SU-DHL-6 (cell line): ENCODE results near the gene GNAS.

ENCODE experiments used
- H2AFZ ChIP-seq: fragments of 200-600 bp; sonication (generic); 2 replicates; pipeline ENCODE4 v1.6.1; 2014; ENCODE audit warnings: low read depth, mild to moderate bottlenecking, moderate library complexity, mixed read lengths, antibody characterized with exemption, low read length; ENCODE audit not compliant: severe bottlenecking
- H3F3A ChIP-seq: fragments of 200-600 bp; shearing (Covaris generic); 2 replicates; pipeline ENCODE4 v1.6.0; 2016; ENCODE audit warnings: antibody characterized with exemption, mild to moderate bottlenecking; ENCODE audit not compliant: insufficient read depth
- H3K27ac ChIP-seq: fragments of 200-600 bp; sonication (generic); 2 replicates; pipeline ENCODE4 v1.5.1; 2016; ENCODE audit warnings: low read depth, mild to moderate bottlenecking, low read length, moderate library complexity, mixed read lengths
- H3K27me3 ChIP-seq: fragments of 200-600 bp; sonication (generic), shearing (Covaris generic); 2 replicates; pipeline ENCODE4 v1.6.0; 2014; ENCODE audit warnings: mild to moderate bottlenecking, low read length
- H3K36me3 ChIP-seq: fragments of 200-600 bp; sonication (generic); 2 replicates; pipeline ENCODE4 v1.6.1; 2014; ENCODE audit warnings: mild to moderate bottlenecking, low read length, mixed read lengths
- H3K4me2 ChIP-seq: fragments of 300-600, 200-600 bp; shearing (Covaris generic), sonication (generic); 2 replicates; pipeline ENCODE4 v1.6.0; 2014; ENCODE audit warnings: low read length, low read depth, mild to moderate bottlenecking; ENCODE audit not compliant: poor library complexity, severe bottlenecking
- H3K4me3 ChIP-seq: fragments of 200-600 bp; sonication (generic); 2 replicates; pipeline ENCODE4 v1.5.1; 2014; ENCODE audit warnings: antibody characterized with exemption, low read length, mild to moderate bottlenecking, mixed read lengths; ENCODE audit not compliant: insufficient read depth, poor library complexity, severe bottlenecking
- H3K79me2 ChIP-seq: fragments of 200-600 bp; sonication (generic); 2 replicates; pipeline ENCODE4 v1.6.1; 2014; ENCODE audit warnings: mild to moderate bottlenecking, low read length, moderate library complexity; ENCODE audit not compliant: insufficient read depth
- H3K9ac ChIP-seq: fragments of 200-600 bp; sonication (generic); 2 replicates; pipeline ENCODE4 v1.7.0; 2014; ENCODE audit warnings: mild to moderate bottlenecking, low read length
- H3K9me2 ChIP-seq: fragments of 200-600 bp; sonication (generic); replicated peaks from 2 replicates; pipeline ENCODE4 v1.6.1; 2014; ENCODE audit warnings: low read length; ENCODE audit not compliant: insufficient read depth
- H3K9me3 ChIP-seq: fragments of 200-600 bp; sonication (generic); 2 replicates; pipeline ENCODE4 v1.6.1; 2014; ENCODE audit warnings: low read length, mixed read lengths; ENCODE audit not compliant: insufficient read depth
- H4K20me1 ChIP-seq: fragments of 200-600 bp; sonication (generic); 2 replicates; pipeline ENCODE4 v1.6.1; 2014; ENCODE audit warnings: low read depth, mild to moderate bottlenecking, antibody characterized with exemption, low read length, moderate library complexity, mixed read lengths
- CTCF ChIP-seq: fragments of 200-600 bp; sonication (generic); IDR thresholded peaks from one replicate; pipeline ENCODE4 v1.5.1; 2017; ENCODE audit warnings: antibody characterized with exemption, mild to moderate bottlenecking, low read length, moderate library complexity; ENCODE audit not compliant: insufficient read depth, poor library complexity, severe bottlenecking
- EZH2phosphoT487 ChIP-seq: fragments of 200-600 bp; sonication (generic), shearing (Covaris generic); conservative IDR thresholded peaks from 2 replicates; pipeline ENCODE4 v1.6.1; 2018; ENCODE audit warnings: mild to moderate bottlenecking, antibody characterized with exemption, low read length, moderate library complexity, mixed read lengths

Gene GNAS

GRCh38 chr20:58888521-58889333 is 36.2 kb downstream of the GNAS start:
- Histone ChIP-seq H3K27ac (peak overlapping the region; percentile 89), H3K4me2 (peak overlapping the region; percentile 75), H3K79me2 (peaks cover 22% of the 10 kb centered on the region), H3K9me3 (no peaks in the 10 kb centered on the region), H3F3A (peaks cover 23% of the 10 kb centered on the region), H3K36me3 (no peaks in the 10 kb centered on the region; the same call in 1 of the 2 replicates), H3K9ac (peak overlapping the region; percentile 95), H3K27me3 (no peaks in the 10 kb centered on the region), H4K20me1 (peaks cover 7% of the 10 kb centered on the region), H3K4me3 (peak overlapping the region; percentile 74), H3K9me2 (no peaks in the 10 kb centered on the region), H2AFZ (peak overlapping the region; percentile 63)
- TF ChIP-seq CTCF = no peak
- TF ChIP-seq EZH2phosphoT487 = no peak

- Histone ChIP-seq H4K20me1 (peaks cover 13% of the 10 kb centered on the region), H3K9me3 (no peaks in the 10 kb centered on the region), H3K4me3 (peak overlapping the region; percentile 56), H3F3A (peaks cover 23% of the 10 kb centered on the region), H3K79me2 (peaks cover 28% of the 10 kb centered on the region), H3K4me2 (peak overlapping the region; percentile 75), H2AFZ (no peak overlapping the region), H3K27me3 (no peaks in the 10 kb centered on the region), H3K9ac (peak overlapping the region; percentile 95), H3K9me2 (no peaks in the 10 kb centered on the region), H3K36me3 (peaks cover 2% of the 10 kb centered on the region; the same call in 1 of the 2 replicates), H3K27ac (peak overlapping the region; percentile 89)
- TF ChIP-seq CTCF (no peak), EZH2phosphoT487 (no peak)
These were observed 36.8 kb downstream of the GNAS start for GRCh38 chr20:58889334-58889760.

- Histone ChIP-seq H3K27ac (peak overlapping the region; percentile 89), H3K4me3 (peak overlapping the region; percentile 56), H3F3A (peaks cover 23% of the 10 kb centered on the region), H2AFZ (peak overlapping the region; percentile 1), H3K27me3 (no peaks in the 10 kb centered on the region), H3K36me3 (peaks cover 8% of the 10 kb centered on the region; the same call in 1 of the 2 replicates), H3K9me3 (no peaks in the 10 kb centered on the region), H4K20me1 (peaks cover 18% of the 10 kb centered on the region), H3K79me2 (peaks cover 34% of the 10 kb centered on the region), H3K9ac (peak overlapping the region; percentile 95), H3K9me2 (no peaks in the 10 kb centered on the region), H3K4me2 (peak overlapping the region; percentile 75)
- TF ChIP-seq EZH2phosphoT487 (no peak), CTCF (no peak)
These were observed 37.4 kb downstream of the GNAS start for GRCh38 chr20:58889798-58890517.
